A673 (cell line): Measurements from ENCODE around the gene CD40. TPM values are rescaled to one million over a fixed set of nuclear protein-coding genes. Genes with fewer than 3 reads are reported as not detected.

Experiments
- BruUV-seq: library from RNA; stranded (reverse); fragments of 400-500 nt; replicated peaks from 2 replicates; lab custom pipeline; 2021; lab: Mats Ljungman, UMichigan
- CTCF ChIA-PET: fragments of 300-600 bp; sonication (Branson Sonifier 250); formaldehyde crosslinking; loops from one replicate; lab custom pipeline; 2022; ENCODE audit warnings: antibody characterized with exemption; lab: Charles Lee
- POLR2A ChIA-PET: fragments of 300-600 bp; sonication (Branson Sonifier 250); formaldehyde crosslinking; loops from one replicate; lab custom pipeline; 2022; ENCODE audit warnings: antibody characterized with exemption; ENCODE audit not compliant: low non-redundant PET; lab: Charles Lee
- DNase-seq: peaks from one replicate; pipeline ENCODE4 v3.0.0-alpha.2; 2015; ENCODE audit warnings: low spot score
- H3K27ac ChIP-seq: fragments of 200-600 bp; sonication (generic); 2 replicates; pipeline ENCODE4 v1.5.1; 2016; ENCODE audit warnings: mixed run types, low read depth, mild to moderate bottlenecking, mixed read lengths, antibody characterized with exemption, low read length; ENCODE audit not compliant: poor library complexity, severe bottlenecking
- H3K27me3 ChIP-seq: fragments of 200-600 bp; sonication (generic); replicated peaks from 2 replicates; pipeline ENCODE4 v1.6.1; 2017; ENCODE audit warnings: mixed run types, low read depth, mild to moderate bottlenecking, mixed read lengths, antibody characterized with exemption, low read length; ENCODE audit not compliant: insufficient read depth, poor library complexity
- H3K36me3 ChIP-seq: fragments of 200-600 bp; sonication (generic); 2 replicates; pipeline ENCODE4 v1.6.1; 2016; ENCODE audit warnings: mixed run types, mild to moderate bottlenecking, mixed read lengths, antibody characterized with exemption, low read length; ENCODE audit not compliant: insufficient read depth, poor library complexity, severe bottlenecking
- H3K4me1 ChIP-seq: fragments of 200-600 bp; sonication (generic); 2 replicates; pipeline ENCODE4 v1.6.1; 2017; ENCODE audit warnings: mixed run types, mild to moderate bottlenecking, mixed read lengths, antibody characterized with exemption, low read length; ENCODE audit not compliant: insufficient read depth, poor library complexity, severe bottlenecking
- H3K4me3 ChIP-seq: fragments of 200-600 bp; sonication (generic); 2 replicates; pipeline ENCODE4 v1.5.1; 2016; ENCODE audit warnings: low read depth, mixed run types, mild to moderate bottlenecking, mixed read lengths, low read length; ENCODE audit not compliant: poor library complexity, severe bottlenecking
- H3K9me3 ChIP-seq: fragments of 200-600 bp; sonication (generic); 2 replicates; pipeline ENCODE4 v1.6.1; 2016; ENCODE audit warnings: mixed run types, low read depth, mild to moderate bottlenecking, mixed read lengths, antibody characterized with exemption, low read length; ENCODE audit not compliant: poor library complexity, severe bottlenecking
- CTCF ChIP-seq: fragments of 300-800, 200-600 bp; sonication (generic); conservative IDR thresholded peaks from 2 replicates; pipeline ENCODE4 v1.5.1; 2017; ENCODE audit warnings: low read depth, mild to moderate bottlenecking, antibody characterized with exemption, low read length, moderate library complexity, mixed read lengths
- EZH2 ChIP-seq: fragments of 200-600 bp; sonication (generic); IDR thresholded peaks from 2 replicates; pipeline ENCODE4 v1.6.1; 2017; ENCODE audit warnings: borderline replicate concordance, low read depth, mild to moderate bottlenecking, mixed read lengths, antibody characterized with exemption, low read length; ENCODE audit not compliant: poor library complexity, severe bottlenecking
- intact Hi-C: fragments of 100-400 bp; cut with micrococcal nuclease; formaldehyde crosslinking; loops from one replicate; pipeline ENCODE4 v1.10.0; 2022; ENCODE audit not compliant: unreplicated experiment
- total RNA-seq: library from RNA; stranded (reverse); gene quantifications from 2 replicates; pipeline ENCODE4 v1.2.3, GENCODE V29; 2021

Gene CD40
- total RNA-seq, 1 experiment from 2014 or later: 16.3 TPM

- intact Hi-C loops: loop anchor here (10.0 kb wide), 1 partner anchor 64 kb away; the partner anchor contains the start of gene CD40
- CTCF ChIA-PET: no interaction called here
- POLR2A ChIA-PET: no interaction called here
These were observed 60.8 kb downstream of the CD40 start for GRCh38 chr20:46178891-46179290.

More at GRCh38 chr20:46178891-46179290, 60.8 kb downstream of the CD40 start:
- Histone ChIP-seq H3K36me3 (no peaks in the 10 kb centered on the region), H3K27ac (no peak overlapping the region), H3K9me3 (no peaks in the 10 kb centered on the region), H3K27me3 (peaks cover 24% of the 10 kb centered on the region), H3K4me1 (no peaks in the 10 kb centered on the region), H3K4me3 (no peak overlapping the region)
- TF ChIP-seq CTCF (no peak), EZH2 (no peak)
- no TSS peak for BruUV-seq
- no peak for DNase-seq

Other genes starting within 250 kb of the CD40 start
- gene ZSWIM1, start 237.1 kb upstream of the CD40 start, total RNA-seq: 13.2 and 14.3 TPM in 2 replicates
- 1.9 and 2.0 TPM in 2 replicates for gene SPATA25, start 230.7 kb upstream of the CD40 start, total RNA-seq
- 3.2 and 3.3 TPM in 2 replicates for gene NEURL2, start 227.1 kb upstream of the CD40 start, total RNA-seq
- 76.7 and 83.5 TPM in 2 replicates for gene CTSA, start 227.0 kb upstream of the CD40 start, total RNA-seq
- gene PLTP, start 206.2 kb upstream of the CD40 start, total RNA-seq: 58.3 and 62.8 TPM in 2 replicates
- gene PCIF1, start 183.6 kb upstream of the CD40 start, total RNA-seq: 47.5 and 55.8 TPM in 2 replicates
- gene ZNF335, start 146.1 kb upstream of the CD40 start, total RNA-seq: 31.9 and 32.9 TPM in 2 replicates
- gene MMP9, start 109.4 kb upstream of the CD40 start, total RNA-seq: 2.4 and 2.8 TPM in 2 replicates
- 20.0 and 20.9 TPM in 2 replicates for gene SLC12A5, start 89.1 kb upstream of the CD40 start, total RNA-seq
- 44.1 and 55.4 TPM in 2 replicates for gene NCOA5, start 28.4 kb upstream of the CD40 start, total RNA-seq
- not detected in 2 replicates for gene CDH22, start 190.2 kb downstream of the CD40 start, total RNA-seq